RWPE2 (cell line): ENCODE results near the gene ZDHHC6.
A peak's percentile ranks its signal among the peaks of the same experiment; 100 is the strongest.

Experiments
- ATAC-seq: fragments of 200-7000 bp; cut with Tn5 transposase; 3 replicates; pipeline ENCODE4 v1.9.1; 2021; ENCODE audit warnings: low read depth
- DNase-seq: peaks from one replicate; pipeline ENCODE4 v3.0.0-alpha.2; 2020; ENCODE audit warnings: low spot score
- H3K27ac ChIP-seq: fragments of 450-650 bp; 2 replicates; pipeline ENCODE4 v1.5.1; 2017; ENCODE audit warnings: mild to moderate bottlenecking; ENCODE audit not compliant: poor library complexity, severe bottlenecking
- H3K27me3 ChIP-seq: fragments of 250-450 bp; sonication (Bioruptor Pico); 2 replicates; pipeline ENCODE4 v1.5.1; 2021; ENCODE audit warnings: mild to moderate bottlenecking, moderate library complexity; ENCODE audit not compliant: insufficient read depth, poor library complexity, severe bottlenecking
- H3K36me3 ChIP-seq: fragments of 250-450 bp; sonication (Bioruptor Pico); 2 replicates; pipeline ENCODE4 v1.5.1; 2020; ENCODE audit warnings: low read depth, mild to moderate bottlenecking, moderate library complexity
- H3K4me1 ChIP-seq: fragments of 250-450 bp; sonication (Bioruptor Pico); 2 replicates; pipeline ENCODE4 v1.5.1; 2021; ENCODE audit warnings: mild to moderate bottlenecking, moderate library complexity; ENCODE audit not compliant: insufficient read depth, poor library complexity, severe bottlenecking
- H3K4me3 ChIP-seq: fragments of 250-450 bp; sonication (Bioruptor Pico); 2 replicates; pipeline ENCODE4 v1.5.1; 2021; ENCODE audit warnings: mild to moderate bottlenecking, moderate library complexity; ENCODE audit not compliant: severe bottlenecking
- H3K9me3 ChIP-seq: fragments of 250-450 bp; sonication (Bioruptor Pico); 2 replicates; pipeline ENCODE4 v1.5.1; 2021; ENCODE audit warnings: mild to moderate bottlenecking, moderate library complexity; ENCODE audit not compliant: severe bottlenecking
- CTCF ChIP-seq: fragments of 450-650 bp; IDR thresholded peaks from one replicate; pipeline ENCODE4 v1.5.1; 2017; ENCODE audit warnings: mild to moderate bottlenecking, moderate library complexity; ENCODE audit not compliant: poor library complexity, severe bottlenecking

The ZDHHC6 gene

GRCh38 chr10:112442063-112442462 is 4.7 kb downstream of the ZDHHC6 start:
- H3K27ac ChIP-seq: no peak overlapping the region
- ATAC-seq: no peak
- peaks cover 3% of the 10 kb centered on the region for H3K4me1 ChIP-seq
- H3K36me3 ChIP-seq: peaks cover 86% of the 10 kb centered on the region
- H3K4me3 ChIP-seq: no peak overlapping the region
- H3K9me3 ChIP-seq: no peaks in the 10 kb centered on the region
- no peak for TF ChIP-seq CTCF
- DNase-seq: no peak
- H3K27me3 ChIP-seq: no peaks in the 10 kb centered on the region

GRCh38 chr10:112441520-112441919 is 5.2 kb downstream of the ZDHHC6 start:
- H3K9me3 ChIP-seq: no peaks in the 10 kb centered on the region
- DNase-seq (no peak), ATAC-seq (no peak)
- H3K4me1 ChIP-seq: peaks cover 3% of the 10 kb centered on the region
- H3K27me3 ChIP-seq: no peaks in the 10 kb centered on the region
- H3K36me3 ChIP-seq: peaks cover 88% of the 10 kb centered on the region
- no peak overlapping the region for H3K4me3 ChIP-seq
- no peak overlapping the region for H3K27ac ChIP-seq
- TF ChIP-seq CTCF: no peak

- TF ChIP-seq CTCF: no peak
- Histone ChIP-seq H3K27ac (no peak overlapping the region), H3K4me1 (no peaks in the 10 kb centered on the region), H3K9me3 (no peaks in the 10 kb centered on the region), H3K36me3 (peaks cover 90% of the 10 kb centered on the region), H3K27me3 (no peaks in the 10 kb centered on the region), H3K4me3 (no peak overlapping the region)
- ATAC-seq: no peak
- DNase-seq: no peak
These were observed 8.4 kb downstream of the ZDHHC6 start for GRCh38 chr10:112438356-112438755.

GRCh38 chr10:112434988-112435619 is 11.6 kb downstream of the ZDHHC6 start:
- Histone ChIP-seq H3K27me3 (no peaks in the 10 kb centered on the region), H3K27ac (no peak overlapping the region), H3K4me3 (no peak overlapping the region), H3K9me3 (no peaks in the 10 kb centered on the region), H3K36me3 (peaks cover 84% of the 10 kb centered on the region), H3K4me1 (no peaks in the 10 kb centered on the region)
- TF ChIP-seq CTCF: peak; percentile 63
- ATAC-seq: no peak
- DNase-seq: no peak

GRCh38 chr10:112433136-112433535 is 13.6 kb downstream of the ZDHHC6 start:
- H3K4me3 ChIP-seq: no peak overlapping the region

More at GRCh38 chr10:112433136-112433535, 13.6 kb downstream of the ZDHHC6 start:
- Histone ChIP-seq H3K27me3 (no peaks in the 10 kb centered on the region), H3K9me3 (no peaks in the 10 kb centered on the region), H3K27ac (no peak overlapping the region), H3K36me3 (peaks cover 67% of the 10 kb centered on the region), H3K4me1 (no peaks in the 10 kb centered on the region)
- TF ChIP-seq CTCF: no peak
- no peak for DNase-seq
- ATAC-seq: no peak
